ENCODE results near the gene DHX36. TPM values are rescaled to one million over a fixed set of nuclear protein-coding genes. Genes with fewer than 3 reads are reported as not detected.
A peak's percentile ranks its signal among the peaks of the same experiment; 100 is the strongest.

The DHX36 gene
- total and polyA plus RNA-seq, 12 donors, result 17.4 to 84.6 (median 43.1) TPM

- 8 to 17% (median 10%) methylated on average over 11 of the region's 11 CpGs for WGBS, 4 donors
- H3K4me1 ChIP-seq (replicated peaks in 1 of 2), result peaks cover 0 to 5% of the 10 kb centered on the region in 2 donors
- peaks cover 0 to 25% of the 10 kb centered on the region in 2 donors for H3K36me3 ChIP-seq (replicated peaks in 1 of 2)
- H3K27ac ChIP-seq, result no peak overlapping the region
- H3K4me3 ChIP-seq, result no peak overlapping the region
- H3K9me3 ChIP-seq (replicated peaks in 1 of 3), result no peaks in the 10 kb centered on the region
- TF ChIP-seq POLR2A (IDR thresholded peaks at IDR 0.05), result no peak
- TF ChIP-seq, protein P1, sequence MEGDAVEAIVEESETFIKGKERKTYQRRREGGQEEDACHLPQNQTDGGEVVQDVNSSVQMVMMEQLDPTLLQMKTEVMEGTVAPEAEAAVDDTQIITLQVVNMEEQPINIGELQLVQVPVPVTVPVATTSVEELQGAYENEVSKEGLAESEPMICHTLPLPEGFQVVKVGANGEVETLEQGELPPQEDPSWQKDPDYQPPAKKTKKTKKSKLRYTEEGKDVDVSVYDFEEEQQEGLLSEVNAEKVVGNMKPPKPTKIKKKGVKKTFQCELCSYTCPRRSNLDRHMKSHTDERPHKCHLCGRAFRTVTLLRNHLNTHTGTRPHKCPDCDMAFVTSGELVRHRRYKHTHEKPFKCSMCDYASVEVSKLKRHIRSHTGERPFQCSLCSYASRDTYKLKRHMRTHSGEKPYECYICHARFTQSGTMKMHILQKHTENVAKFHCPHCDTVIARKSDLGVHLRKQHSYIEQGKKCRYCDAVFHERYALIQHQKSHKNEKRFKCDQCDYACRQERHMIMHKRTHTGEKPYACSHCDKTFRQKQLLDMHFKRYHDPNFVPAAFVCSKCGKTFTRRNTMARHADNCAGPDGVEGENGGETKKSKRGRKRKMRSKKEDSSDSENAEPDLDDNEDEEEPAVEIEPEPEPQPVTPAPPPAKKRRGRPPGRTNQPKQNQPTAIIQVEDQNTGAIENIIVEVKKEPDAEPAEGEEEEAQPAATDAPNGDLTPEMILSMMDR (IDR thresholded peaks at IDR 0.05), result peak; percentile 71 to 88 (median 82)
- DNase-seq, result peak; percentile 81 to 96 (median 89)
- no peaks in the 10 kb centered on the region for H3K27me3 ChIP-seq
- intact Hi-C loops (cut with DNase I), result loop anchor here in 1 of 2 donors (5.0 kb wide), 1 partner anchor 156 kb away; no protein-coding TSS in a partner anchor
Measured at GRCh38 chr3:154252759-154253638, 71.3 kb downstream of the DHX36 start.

DNA sequence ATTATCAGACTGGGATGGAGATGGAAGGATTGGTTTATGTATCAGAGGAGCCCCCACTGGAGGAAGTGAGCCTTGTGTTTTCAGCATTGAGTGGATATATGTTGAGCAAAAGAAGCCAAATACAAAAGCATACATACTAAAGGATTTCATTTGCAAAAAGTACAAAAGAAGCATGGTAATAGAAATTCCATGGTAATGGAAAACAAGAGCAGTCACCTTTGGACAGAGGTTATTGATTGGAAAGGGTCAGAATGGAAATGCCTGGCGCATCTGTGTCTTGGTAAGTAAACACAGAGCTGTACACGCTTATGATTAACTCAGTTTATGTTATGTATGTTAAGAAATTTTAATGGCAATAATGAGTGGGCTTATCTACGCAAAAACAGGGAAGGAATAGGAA, 72.7 kb downstream of the DHX36 start:
- H3K36me3 ChIP-seq (replicated peaks in 1 of 2), result peaks cover 0 to 20% of the 10 kb centered on the region in 2 donors
- TF ChIP-seq, protein P1 (IDR thresholded peaks at IDR 0.05), result no peak
- TF ChIP-seq POLR2A (IDR thresholded peaks at IDR 0.05), result no peak
- DNase-seq, result no peak
- intact Hi-C loops (cut with DNase I), result loop anchor here in 1 of 2 donors (5.0 kb wide), 1 partner anchor 154 kb away; no protein-coding TSS in a partner anchor
- 96 to 98% (median 97%) methylated on average over 3 of the region's 3 CpGs for WGBS, 4 donors
- no peak overlapping the region for H3K4me3 ChIP-seq
- H3K9me3 ChIP-seq (replicated peaks in 1 of 3), result no peaks in the 10 kb centered on the region
- H3K27ac ChIP-seq, result no peak overlapping the region
- H3K27me3 ChIP-seq, result no peaks in the 10 kb centered on the region
- H3K4me1 ChIP-seq (replicated peaks in 1 of 2), result peaks cover 0 to 5% of the 10 kb centered on the region in 2 donors

GRCh38 chr3:154250291-154250690, 74.0 kb downstream of the DHX36 start:
- H3K27me3 ChIP-seq, result no peaks in the 10 kb centered on the region
- peaks cover 0 to 11% of the 10 kb centered on the region in 2 donors for H3K36me3 ChIP-seq (replicated peaks in 1 of 2)
- intact Hi-C loops (cut with DNase I), result loop anchor here in 1 of 2 donors (5.0 kb wide), 1 partner anchor 153 kb away; no protein-coding TSS in a partner anchor
- H3K9me3 ChIP-seq (replicated peaks in 1 of 3), result no peaks in the 10 kb centered on the region
- H3K27ac ChIP-seq, result no peak overlapping the region
- DNase-seq, result no peak
- 73 to 98% (median 97%) methylated on average over 4 of the region's 4 CpGs for WGBS, 4 donors
- H3K4me1 ChIP-seq (replicated peaks in 1 of 2), result peaks cover 0 to 5% of the 10 kb centered on the region in 2 donors
- no peak for TF ChIP-seq POLR2A (IDR thresholded peaks at IDR 0.05)
- TF ChIP-seq, protein P1 (IDR thresholded peaks at IDR 0.05), result no peak
- H3K4me3 ChIP-seq, result no peak overlapping the region

- Histone ChIP-seq H3K9me3 (replicated peaks in 1 of 3) (no peaks in the 10 kb centered on the region), H3K27ac (no peak overlapping the region), H3K4me3 (no peak overlapping the region), H3K4me1 (replicated peaks in 1 of 2) (peaks cover 0 to 10% of the 10 kb centered on the region in 2 donors), H3K27me3 (no peaks in the 10 kb centered on the region), H3K36me3 (replicated peaks in 1 of 2) (peaks cover 0 to 6% of the 10 kb centered on the region in 2 donors)
- WGBS, 4 donors, result 92 to 98% (median 95%) methylated on average over 2 of the region's 2 CpGs
- intact Hi-C loops (cut with DNase I), result no loop called here
- no peak for DNase-seq
- TF ChIP-seq POLR2A (IDR thresholded peaks at IDR 0.05), result no peak
- TF ChIP-seq, protein P1 (IDR thresholded peaks at IDR 0.05), result no peak
Measured at GRCh38 chr3:154247806-154248415, 76.4 kb downstream of the DHX36 start.

Data from adrenal gland (tissue), 12 donors.